HFF-Myc (cell line): Measurements from ENCODE around the gene CYP20A1.

Experiments used
- DNase-seq: peaks from one replicate; pipeline ENCODE4 v3.0.0-alpha.2; 2011; ENCODE audit warnings: low read depth; ENCODE audit errors: extremely low read depth
- H3K4me3 ChIP-seq: replicated peaks from 2 replicates; pipeline ENCODE4 v1.5.1; 2011; ENCODE audit warnings: low read depth, mild to moderate bottlenecking, control low read depth, low read length
- CTCF ChIP-seq: IDR thresholded peaks from 2 replicates; pipeline ENCODE4 v1.5.1; 2012; ENCODE audit warnings: mild to moderate bottlenecking, low read depth, low read length, control low read depth; ENCODE audit errors: missing control alignments

The CYP20A1 gene

GRCh38 chr2:203346612-203347011, 107.8 kb downstream of the CYP20A1 start:
- no peak overlapping the region for H3K4me3 ChIP-seq
- DNase-seq: no peak
- TF ChIP-seq CTCF: no peak

GRCh38 chr2:203347375-203347774, 108.6 kb downstream of the CYP20A1 start:
- no peak for TF ChIP-seq CTCF
- no peak overlapping the region for H3K4me3 ChIP-seq
- DNase-seq: no peak

GRCh38 chr2:203352604-203353255, 113.9 kb downstream of the CYP20A1 start:
- DNase-seq: no peak
- H3K4me3 ChIP-seq: no peak overlapping the region
- TF ChIP-seq CTCF: no peak

GRCh38 chr2:203354966-203355365, 116.1 kb downstream of the CYP20A1 start:
- no peak for TF ChIP-seq CTCF
- DNase-seq: no peak
- no peak overlapping the region for H3K4me3 ChIP-seq
